IMR-90 (cell line): ENCODE measurements around the gene MRPL1.
A peak's percentile ranks its signal among the peaks of the same experiment; 100 is the strongest.

Experiments
- BHLHE40 ChIP-seq: fragments of 150-350 bp; IDR thresholded peaks from 2 replicates; pipeline ENCODE4 v1.6.1; 2016; ENCODE audit warnings: mild to moderate bottlenecking, low read depth, low read length
- CEBPB ChIP-seq: IDR thresholded peaks from 2 replicates; pipeline ENCODE4 v1.6.1; 2012; ENCODE audit warnings: low read depth, low read length, improper control_type of control experiment
- CHD1 ChIP-seq: IDR thresholded peaks from 2 replicates; pipeline ENCODE4 v1.6.1; 2012; ENCODE audit warnings: low read depth, low read length, improper control_type of control experiment
- CTCF ChIP-seq: conservative IDR thresholded peaks from 2 replicates; pipeline ENCODE4 v1.5.1; 2012; ENCODE audit warnings: mild to moderate bottlenecking, low read depth, low read length, improper control_type of control experiment
- FOS ChIP-seq: fragments of 150-350 bp; IDR thresholded peaks from 2 replicates; pipeline ENCODE4 v1.6.1; 2016; ENCODE audit warnings: low read depth, low read length
- MAFK ChIP-seq: IDR thresholded peaks from 2 replicates; pipeline ENCODE4 v1.6.1; 2012; ENCODE audit warnings: low read depth, low read length, improper control_type of control experiment
- MAZ ChIP-seq: IDR thresholded peaks from 2 replicates; pipeline ENCODE4 v1.6.1; 2012; ENCODE audit warnings: low read depth, mild to moderate bottlenecking, low read length, improper control_type of control experiment, moderate library complexity, borderline replicate concordance
- POLR2A ChIP-seq: IDR thresholded peaks from 2 replicates; pipeline ENCODE4 v1.6.1; 2012; ENCODE audit warnings: mild to moderate bottlenecking, low read depth, low read length
- RAD21 ChIP-seq: IDR thresholded peaks from 2 replicates; pipeline ENCODE4 v1.6.1; 2012; ENCODE audit warnings: low read length, improper control_type of control experiment
- RFX5 ChIP-seq: IDR thresholded peaks from 2 replicates; pipeline ENCODE4 v1.8.0; 2012; ENCODE audit warnings: low read depth, mild to moderate bottlenecking, low read length, moderate library complexity
- SMC3 ChIP-seq: fragments of 150-350 bp; IDR thresholded peaks from 2 replicates; pipeline ENCODE4 v1.6.1; 2016; ENCODE audit warnings: low read depth, mild to moderate bottlenecking, antibody characterized with exemption, low read length, moderate library complexity
- TF ChIP-seq, protein P1 (sequence below): fragments of 150-350 bp; IDR thresholded peaks from 2 replicates; pipeline ENCODE4 v1.6.1; 2017; ENCODE audit warnings: mild to moderate bottlenecking, antibody characterized with exemption, low read length, low read depth
- TF ChIP-seq, protein P2 (sequence below): fragments of 150-350 bp; IDR thresholded peaks from 2 replicates; pipeline ENCODE4 v1.6.1; 2016; ENCODE audit warnings: low read depth, mild to moderate bottlenecking, low read length, moderate library complexity, borderline replicate concordance

DNA sequence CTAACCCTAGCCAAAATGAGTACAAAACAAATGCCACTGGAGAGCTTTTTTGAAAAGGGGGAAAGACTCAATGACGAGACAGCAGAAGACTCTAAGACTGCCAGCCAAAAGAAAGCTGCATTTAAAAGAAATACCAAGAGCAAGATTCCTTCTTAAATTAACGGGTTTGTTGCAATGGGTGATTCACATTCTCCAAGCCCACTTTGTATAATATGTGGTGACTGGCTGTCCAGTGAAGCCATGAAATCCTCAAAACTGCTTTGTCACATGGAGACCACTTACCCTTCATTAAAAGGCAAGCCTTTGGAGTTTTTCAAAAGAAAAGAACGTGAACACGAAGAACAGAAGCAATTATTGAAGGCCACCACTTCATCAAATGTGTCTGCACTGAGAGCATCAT is 68.2 kb downstream of the MRPL1 start:
- 0 out of 2 replicates have a peak, but pooled peaks have one; percentile 2 for TF ChIP-seq CEBPB
- no peak for TF ChIP-seq CTCF
- no peak for TF ChIP-seq FOS
- no peak for TF ChIP-seq SMC3
- TF ChIP-seq POLR2A, result no peak
- no peak for TF ChIP-seq RAD21
- TF ChIP-seq, protein P1, sequence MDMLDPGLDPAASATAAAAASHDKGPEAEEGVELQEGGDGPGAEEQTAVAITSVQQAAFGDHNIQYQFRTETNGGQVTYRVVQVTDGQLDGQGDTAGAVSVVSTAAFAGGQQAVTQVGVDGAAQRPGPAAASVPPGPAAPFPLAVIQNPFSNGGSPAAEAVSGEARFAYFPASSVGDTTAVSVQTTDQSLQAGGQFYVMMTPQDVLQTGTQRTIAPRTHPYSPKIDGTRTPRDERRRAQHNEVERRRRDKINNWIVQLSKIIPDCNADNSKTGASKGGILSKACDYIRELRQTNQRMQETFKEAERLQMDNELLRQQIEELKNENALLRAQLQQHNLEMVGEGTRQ, result no peak
- TF ChIP-seq, protein P2, sequence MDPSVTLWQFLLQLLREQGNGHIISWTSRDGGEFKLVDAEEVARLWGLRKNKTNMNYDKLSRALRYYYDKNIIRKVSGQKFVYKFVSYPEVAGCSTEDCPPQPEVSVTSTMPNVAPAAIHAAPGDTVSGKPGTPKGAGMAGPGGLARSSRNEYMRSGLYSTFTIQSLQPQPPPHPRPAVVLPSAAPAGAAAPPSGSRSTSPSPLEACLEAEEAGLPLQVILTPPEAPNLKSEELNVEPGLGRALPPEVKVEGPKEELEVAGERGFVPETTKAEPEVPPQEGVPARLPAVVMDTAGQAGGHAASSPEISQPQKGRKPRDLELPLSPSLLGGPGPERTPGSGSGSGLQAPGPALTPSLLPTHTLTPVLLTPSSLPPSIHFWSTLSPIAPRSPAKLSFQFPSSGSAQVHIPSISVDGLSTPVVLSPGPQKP, result no peak
- no peak for TF ChIP-seq MAZ
- no peak for TF ChIP-seq BHLHE40
- TF ChIP-seq CHD1, result no peak
- TF ChIP-seq MAFK, result no peak
- TF ChIP-seq RFX5, result no peak
